GM12891 (cell line): ENCODE results near the gene RASA3.

Source experiments
- DNase-seq: peaks from one replicate; pipeline ENCODE4 v3.0.0; 2011; ENCODE audit warnings: low spot score; ENCODE audit not compliant: insufficient read length
- FAIRE-seq: peaks from 2 replicates; lab custom pipeline; 2011; peaks lifted over from hg19 to GRCh38; lab: Jason Lieb, UNC
- PAX5 ChIP-seq: IDR thresholded peaks from 2 replicates; pipeline ENCODE4 v1.6.1; 2011; ENCODE audit warnings: low read length, moderate library complexity, mild to moderate bottlenecking; ENCODE audit not compliant: insufficient read depth, severe bottlenecking
- POLR2A ChIP-seq: IDR thresholded peaks from 2 replicates; pipeline ENCODE4 v1.6.1; 2011; ENCODE audit warnings: low read depth, low read length, control low read depth
- POLR2AphosphoS5 ChIP-seq: IDR thresholded peaks from 2 replicates; pipeline ENCODE4 v1.6.1; 2011; ENCODE audit warnings: low read depth, low read length, control low read depth
- POU2F2 ChIP-seq: IDR thresholded peaks from 2 replicates; pipeline ENCODE4 v1.6.1; 2011; ENCODE audit warnings: low read depth, mild to moderate bottlenecking, control low read depth, low read length, moderate library complexity
- SPI1 ChIP-seq: IDR thresholded peaks from 2 replicates; pipeline ENCODE4 v1.6.1; 2011; ENCODE audit warnings: low read depth, low read length, control low read depth
- TAF1 ChIP-seq: IDR thresholded peaks from 2 replicates; pipeline ENCODE4 v1.6.1; 2011; ENCODE audit warnings: low read depth, low read length, control low read depth

Gene RASA3

DNA sequence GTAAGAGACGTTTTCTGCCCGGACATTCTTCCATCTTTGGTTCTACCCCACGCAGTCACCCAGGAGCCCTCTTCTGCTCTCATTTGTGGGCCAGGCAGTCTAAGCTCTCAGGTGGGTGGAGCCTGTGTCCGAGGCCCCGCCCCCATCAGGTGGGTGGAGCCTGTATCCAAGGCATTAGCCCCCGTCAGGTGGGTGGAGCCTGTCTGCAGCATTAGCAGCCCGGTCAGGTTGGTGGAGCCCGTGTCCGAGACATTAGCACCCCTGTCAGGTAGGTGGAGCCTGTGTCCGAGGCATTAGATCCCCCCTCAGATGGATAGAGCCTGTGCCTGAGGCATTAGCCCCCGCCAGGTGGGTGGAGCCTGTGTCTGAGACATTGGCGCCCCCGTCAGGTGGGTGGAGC is 113.1 kb downstream of the RASA3 start:
- FAIRE-seq (no peak), DNase-seq (peak; percentile 67)
- no peak for TF ChIP-seq POLR2AphosphoS5
- no peak for TF ChIP-seq SPI1
- no peak for TF ChIP-seq POLR2A
- no peak for TF ChIP-seq POU2F2
- no peak for TF ChIP-seq TAF1
- no peak for TF ChIP-seq PAX5

DNA sequence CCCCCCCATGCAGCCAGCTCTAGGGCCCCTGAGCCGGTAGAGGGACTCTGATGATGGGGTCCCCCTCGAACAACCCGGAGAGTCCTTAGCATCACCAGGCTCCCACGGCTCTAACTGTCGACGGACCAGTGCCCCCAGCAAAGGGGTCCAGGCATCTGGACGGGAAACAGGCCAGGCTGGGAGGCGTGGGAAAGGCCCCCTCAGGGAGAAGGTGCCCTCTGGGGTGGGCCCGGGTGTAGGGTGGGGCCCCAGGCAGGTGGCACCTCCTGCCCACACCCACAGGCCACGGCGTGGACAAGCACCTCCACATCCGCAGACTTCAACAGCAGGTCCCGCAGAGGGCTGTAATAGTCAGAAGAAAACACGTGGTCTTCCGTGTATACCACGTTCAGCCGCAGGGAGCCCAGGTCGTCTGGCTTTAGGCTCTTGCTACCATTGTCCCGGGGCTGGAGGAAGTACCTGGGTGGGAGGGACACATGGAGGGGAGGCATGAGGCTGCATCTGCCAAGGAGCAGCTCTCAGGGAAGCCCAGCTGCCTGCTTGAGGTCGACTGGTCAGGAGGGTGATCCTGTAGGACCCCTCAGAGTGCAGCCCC is 113.9 kb downstream of the RASA3 start:
- no peak for TF ChIP-seq SPI1
- no peak for TF ChIP-seq TAF1
- TF ChIP-seq PAX5 = no peak
- TF ChIP-seq POLR2AphosphoS5 = no peak
- TF ChIP-seq POLR2A = no peak
- no peak for TF ChIP-seq POU2F2
- no peak for DNase-seq
- no peak for FAIRE-seq

DNA sequence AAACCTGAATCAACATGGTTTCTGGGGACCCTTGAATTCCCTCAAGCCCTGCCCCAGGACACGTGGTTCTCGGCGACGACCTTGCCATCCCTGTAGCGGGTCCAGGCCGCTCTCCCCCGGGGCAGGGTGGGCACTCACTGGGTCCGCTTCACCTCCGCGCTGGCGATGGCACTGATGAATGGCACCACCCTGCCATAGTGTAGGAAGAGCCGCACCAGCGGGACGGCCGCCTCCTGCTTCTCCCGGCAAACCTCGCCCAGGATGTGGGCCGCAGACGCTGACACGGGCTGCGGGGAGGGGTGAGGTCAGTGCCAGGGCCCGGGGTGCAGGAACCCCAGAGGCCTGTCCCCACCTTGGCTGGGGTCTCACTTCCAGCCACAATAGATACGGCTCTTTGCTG is 114.5 kb downstream of the RASA3 start:
- DNase-seq (no peak), FAIRE-seq (no peak)
- TF ChIP-seq POLR2A (no peak), POU2F2 (no peak), TAF1 (no peak), PAX5 (no peak), SPI1 (no peak), POLR2AphosphoS5 (no peak)

DNA sequence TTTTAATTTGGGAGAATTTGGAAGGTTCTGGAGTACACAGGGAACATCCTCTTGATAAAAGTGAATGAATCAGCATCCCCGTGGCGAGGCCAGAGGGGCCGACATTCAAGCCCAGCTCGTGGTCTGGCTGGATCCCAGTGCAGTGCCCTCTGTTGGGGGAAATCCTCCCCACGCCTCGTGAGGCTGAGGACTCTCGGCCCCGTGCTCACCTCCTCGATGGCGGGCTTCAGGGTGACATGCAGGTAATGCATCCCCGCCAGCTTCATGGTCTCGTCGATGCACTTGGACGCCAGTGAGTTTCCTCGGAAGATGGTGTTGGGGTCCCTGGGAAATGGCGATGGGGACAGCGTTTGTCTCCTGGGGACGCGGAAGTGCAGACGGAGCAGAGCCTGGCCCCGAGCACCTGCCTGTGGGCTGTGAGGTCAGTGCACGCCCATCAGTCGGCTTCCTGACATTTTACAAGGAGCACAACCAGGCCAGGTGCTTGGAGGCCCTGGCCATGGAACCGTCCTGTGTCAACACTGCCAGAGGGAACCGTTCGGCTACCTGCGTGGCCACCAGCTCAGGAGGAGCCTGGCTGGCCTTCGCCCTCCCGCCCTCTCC is 115.3 kb downstream of the RASA3 start:
- DNase-seq (no peak), FAIRE-seq (no peak)
- TF ChIP-seq POLR2A (no peak), TAF1 (no peak), POU2F2 (no peak), SPI1 (no peak), PAX5 (no peak), POLR2AphosphoS5 (no peak; the same call in 1 of the 2 replicates)

DNA sequence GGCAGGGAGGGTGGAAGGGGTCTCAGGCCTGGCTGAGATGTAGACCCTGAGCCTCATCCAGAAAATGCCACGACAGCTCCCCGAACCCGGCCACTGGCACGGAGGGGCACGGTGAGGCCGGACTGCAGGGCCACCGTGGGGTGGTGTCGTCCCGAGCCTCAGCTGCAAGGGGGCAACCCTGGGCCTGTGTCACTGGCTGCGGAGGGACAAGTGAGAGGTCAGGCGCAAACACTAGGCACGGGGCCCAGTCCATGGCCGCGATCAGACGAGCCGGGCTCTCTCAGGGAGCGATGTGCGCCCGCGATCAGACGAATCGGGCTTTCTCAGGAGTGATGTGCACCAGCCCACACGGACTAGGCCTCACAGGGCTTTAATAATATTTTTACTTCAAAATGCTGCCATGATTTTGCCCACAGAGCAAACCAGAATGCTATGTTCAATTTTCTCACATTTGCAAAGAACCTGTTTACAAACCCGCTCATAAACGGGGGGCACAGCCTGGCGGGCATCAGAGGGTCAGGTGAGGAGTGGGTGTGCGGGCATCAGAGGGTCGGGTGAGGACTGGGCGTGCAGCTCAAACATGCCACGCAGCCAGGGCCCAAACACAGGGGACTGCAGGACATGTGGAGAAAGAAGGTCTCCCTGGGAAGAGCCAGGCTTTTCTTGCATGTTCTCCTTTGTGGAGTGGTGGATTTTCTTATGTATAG is 115.9 kb downstream of the RASA3 start:
- FAIRE-seq (no peak), DNase-seq (no peak)
- TF ChIP-seq POU2F2 (no peak), TAF1 (no peak), POLR2AphosphoS5 (no peak), PAX5 (no peak), POLR2A (no peak), SPI1 (no peak)

DNA sequence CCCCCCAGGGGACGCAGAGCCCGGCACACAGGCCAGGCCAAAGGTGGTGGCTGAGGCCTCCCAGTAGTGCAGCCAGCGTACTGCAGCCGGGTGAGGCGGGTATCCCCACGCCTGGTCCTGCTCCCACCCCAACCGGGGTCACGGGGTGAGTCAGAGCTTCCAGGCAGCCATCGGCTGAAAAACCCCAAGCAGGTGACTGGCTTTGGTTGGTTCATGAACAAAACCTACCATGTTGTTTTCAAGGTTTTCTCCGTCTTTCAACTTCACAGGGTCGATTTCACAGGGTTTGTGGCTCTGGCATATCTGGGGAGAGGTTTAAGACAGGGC is 116.5 kb downstream of the RASA3 start:
- FAIRE-seq = no peak
- no peak for DNase-seq
- no peak for TF ChIP-seq POLR2AphosphoS5
- TF ChIP-seq TAF1 = no peak
- no peak for TF ChIP-seq PAX5
- no peak for TF ChIP-seq POLR2A
- no peak for TF ChIP-seq POU2F2
- TF ChIP-seq SPI1 = no peak

DNA sequence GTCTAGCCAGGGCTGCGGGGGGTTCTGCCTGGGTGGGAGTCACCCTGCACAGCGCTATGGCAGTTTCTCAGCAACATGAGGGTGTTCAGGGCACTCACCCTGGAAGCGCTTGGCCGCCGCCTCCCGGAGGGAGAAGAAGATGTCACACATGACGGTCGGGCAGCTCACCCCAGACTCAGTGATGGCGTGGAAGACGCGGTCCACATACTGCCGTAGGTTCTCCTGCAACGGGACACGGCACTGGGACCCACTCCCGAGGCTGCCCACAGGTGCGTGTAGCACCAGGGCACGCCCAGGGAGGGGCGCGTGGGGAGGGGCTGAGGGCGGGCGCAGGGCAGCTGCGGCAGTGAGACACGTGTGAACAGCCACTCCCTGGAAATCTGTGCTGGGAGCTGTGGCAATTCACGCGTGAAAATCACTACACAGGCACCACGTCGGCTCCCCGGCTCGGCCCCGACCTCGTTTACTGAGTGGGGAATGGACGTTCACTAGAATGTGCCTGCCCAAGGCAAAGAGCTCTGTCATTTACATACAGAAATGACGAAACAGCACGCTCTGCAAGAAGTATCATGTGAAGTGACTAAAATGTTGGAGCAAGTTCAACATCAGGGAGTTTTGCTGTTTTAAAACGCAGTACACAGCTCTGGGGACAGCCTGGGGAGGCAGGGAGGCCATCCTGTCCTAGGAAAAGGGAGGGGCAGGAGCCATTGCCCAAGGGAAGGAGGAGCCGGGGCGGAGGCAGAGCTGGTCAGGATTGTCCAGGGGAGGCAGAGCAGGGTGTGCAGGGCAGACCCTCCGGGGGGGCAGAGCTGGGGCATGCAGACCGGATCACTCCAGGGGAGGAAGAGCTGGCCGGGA is 117.1 kb downstream of the RASA3 start:
- FAIRE-seq (no peak), DNase-seq (no peak)
- TF ChIP-seq TAF1 (no peak), POLR2A (no peak), POLR2AphosphoS5 (no peak), SPI1 (no peak), PAX5 (no peak), POU2F2 (no peak)

DNA sequence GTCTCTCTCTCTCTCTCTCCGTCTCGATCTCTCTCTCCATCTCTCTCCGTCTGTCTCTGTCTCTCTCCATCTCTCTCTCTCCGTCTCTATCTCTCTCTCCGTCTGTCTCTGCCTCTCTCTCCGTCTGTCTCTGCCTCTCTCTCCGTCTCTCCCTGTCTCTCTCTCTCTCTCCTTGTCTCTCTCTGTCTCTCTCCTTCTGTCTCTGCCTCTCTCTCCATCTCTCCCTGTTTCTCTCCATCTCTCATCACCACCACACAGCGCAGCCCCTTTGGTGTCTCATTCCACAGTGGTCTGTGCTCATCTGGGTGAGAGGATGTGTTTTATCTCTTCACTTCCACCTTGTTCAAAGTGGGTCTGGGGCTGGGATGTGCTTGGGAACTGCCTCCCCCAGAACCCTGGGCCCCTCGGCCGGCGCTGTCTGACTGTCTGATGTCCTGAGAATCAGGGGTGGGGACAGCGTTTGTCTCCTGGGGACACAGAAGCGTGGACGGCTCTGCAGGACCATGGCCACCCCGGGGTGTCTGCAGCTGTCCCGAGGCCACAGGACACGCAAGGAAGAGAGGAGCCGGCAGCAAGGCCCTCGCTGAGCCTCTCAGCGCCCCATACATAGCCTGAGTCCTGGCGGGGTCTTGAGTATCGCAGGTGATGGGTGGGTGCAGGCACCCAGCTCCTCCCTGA is 118.3 kb downstream of the RASA3 start:
- DNase-seq = no peak
- no peak for FAIRE-seq
- TF ChIP-seq PAX5 = no peak
- TF ChIP-seq TAF1 = no peak
- no peak for TF ChIP-seq SPI1
- TF ChIP-seq POLR2AphosphoS5 = no peak
- no peak for TF ChIP-seq POLR2A
- TF ChIP-seq POU2F2 = no peak

DNA sequence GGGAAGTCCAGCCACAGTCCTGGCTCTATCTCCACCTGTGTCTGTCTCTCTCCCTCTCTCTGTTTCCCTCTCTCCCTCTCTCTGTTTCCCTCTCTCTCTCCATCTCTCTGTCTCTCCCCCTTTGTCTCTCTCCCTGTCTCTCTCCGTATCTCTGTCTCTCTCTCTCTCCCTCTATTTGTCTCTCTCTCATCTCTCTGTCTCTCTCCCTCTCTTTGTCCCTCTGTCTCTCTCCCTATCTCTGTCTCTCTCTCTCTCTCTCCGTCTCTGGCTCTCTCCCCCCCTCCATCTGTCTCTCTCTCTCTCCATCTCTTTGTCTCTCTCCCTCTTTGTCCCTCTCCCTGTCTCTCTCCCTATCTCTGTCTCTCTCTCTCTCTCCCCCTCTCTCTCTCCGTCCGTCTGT is 119.1 kb downstream of the RASA3 start:
- FAIRE-seq (no peak), DNase-seq (no peak)
- TF ChIP-seq POLR2A (no peak), SPI1 (no peak), PAX5 (no peak), TAF1 (no peak), POLR2AphosphoS5 (no peak), POU2F2 (no peak)
